ENCODE measurements around the gene DPF1.
A peak's percentile ranks its signal among the peaks of the same experiment; 100 is the strongest.

Gene DPF1

DNA sequence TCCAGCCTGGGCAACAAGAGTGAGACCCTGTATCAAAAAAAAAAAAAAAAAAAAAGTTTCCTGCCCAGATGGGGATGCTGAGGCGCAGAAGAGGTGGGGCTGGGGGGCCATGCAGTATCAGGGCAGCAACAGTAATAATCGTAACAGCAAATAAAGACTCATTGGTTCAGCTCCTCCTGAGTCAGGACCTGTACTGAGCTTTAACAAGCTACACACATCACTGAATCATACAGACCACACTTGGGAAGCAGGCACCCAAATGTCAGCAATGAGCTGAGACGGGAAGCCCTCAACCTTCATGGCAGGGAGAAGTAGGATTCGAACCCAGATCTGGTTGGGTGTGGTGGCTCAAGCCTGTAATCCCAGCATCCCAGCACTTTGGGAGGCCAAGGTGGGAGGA lies 10.6 kb upstream of the DPF1 start:
- H3K4me3 ChIP-seq (ENCODE audit: low read depth, low read length) = no peak overlapping the region
- H3K4me1 ChIP-seq (ENCODE audit: control insufficient read depth, insufficient read depth, low read length) = no peaks in the 10 kb centered on the region
- CTCF ChIA-PET = interaction anchor here (0.6 to 23.5 kb wide), 44 partner anchors 9 to 1157 kb away, joined by 3 to 316 read pairs (median 5); partner anchors contain the start of genes C19orf33, CATSPERG, FAM98C and GGN
- no peaks in the 10 kb centered on the region for H3K9me3 ChIP-seq (ENCODE audit: control insufficient read depth, insufficient read depth, low read depth, low read length)
- H3K27ac ChIP-seq (ENCODE audit: extremely low read depth, low read depth, low read length) = no peak overlapping the region
- no peaks in the 10 kb centered on the region for H3K36me3 ChIP-seq (ENCODE audit: control insufficient read depth in 2 of 2, insufficient read depth in 1 of 2, low read length in 2 of 2)
- TF ChIP-seq ZNF133 (tag by site-specific recombination; IDR thresholded peaks at IDR 0.05) = no peak
- TF ChIP-seq, protein P1, sequence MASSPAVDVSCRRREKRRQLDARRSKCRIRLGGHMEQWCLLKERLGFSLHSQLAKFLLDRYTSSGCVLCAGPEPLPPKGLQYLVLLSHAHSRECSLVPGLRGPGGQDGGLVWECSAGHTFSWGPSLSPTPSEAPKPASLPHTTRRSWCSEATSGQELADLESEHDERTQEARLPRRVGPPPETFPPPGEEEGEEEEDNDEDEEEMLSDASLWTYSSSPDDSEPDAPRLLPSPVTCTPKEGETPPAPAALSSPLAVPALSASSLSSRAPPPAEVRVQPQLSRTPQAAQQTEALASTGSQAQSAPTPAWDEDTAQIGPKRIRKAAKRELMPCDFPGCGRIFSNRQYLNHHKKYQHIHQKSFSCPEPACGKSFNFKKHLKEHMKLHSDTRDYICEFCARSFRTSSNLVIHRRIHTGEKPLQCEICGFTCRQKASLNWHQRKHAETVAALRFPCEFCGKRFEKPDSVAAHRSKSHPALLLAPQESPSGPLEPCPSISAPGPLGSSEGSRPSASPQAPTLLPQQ (tag by site-specific recombination; IDR thresholded peaks at IDR 0.05) = no peak
- TF ChIP-seq GLIS1 (tag by site-specific recombination; IDR thresholded peaks at IDR 0.05) = no peak
- TF ChIP-seq ZNF174 (tag by site-specific recombination; IDR thresholded peaks at IDR 0.05) = no peak
- no peak for TF ChIP-seq FEZF1 (tag by site-specific recombination; IDR thresholded peaks at IDR 0.05)
- TF ChIP-seq ZNF423 (tag by site-specific recombination; IDR thresholded peaks at IDR 0.05) = no peak
- TF ChIP-seq ZNF324 (tag by site-specific recombination; IDR thresholded peaks at IDR 0.05) = no peak
- TF ChIP-seq ZNF664 (tag by site-specific recombination; IDR thresholded peaks at IDR 0.05) = no peak
- TF ChIP-seq, protein P2, sequence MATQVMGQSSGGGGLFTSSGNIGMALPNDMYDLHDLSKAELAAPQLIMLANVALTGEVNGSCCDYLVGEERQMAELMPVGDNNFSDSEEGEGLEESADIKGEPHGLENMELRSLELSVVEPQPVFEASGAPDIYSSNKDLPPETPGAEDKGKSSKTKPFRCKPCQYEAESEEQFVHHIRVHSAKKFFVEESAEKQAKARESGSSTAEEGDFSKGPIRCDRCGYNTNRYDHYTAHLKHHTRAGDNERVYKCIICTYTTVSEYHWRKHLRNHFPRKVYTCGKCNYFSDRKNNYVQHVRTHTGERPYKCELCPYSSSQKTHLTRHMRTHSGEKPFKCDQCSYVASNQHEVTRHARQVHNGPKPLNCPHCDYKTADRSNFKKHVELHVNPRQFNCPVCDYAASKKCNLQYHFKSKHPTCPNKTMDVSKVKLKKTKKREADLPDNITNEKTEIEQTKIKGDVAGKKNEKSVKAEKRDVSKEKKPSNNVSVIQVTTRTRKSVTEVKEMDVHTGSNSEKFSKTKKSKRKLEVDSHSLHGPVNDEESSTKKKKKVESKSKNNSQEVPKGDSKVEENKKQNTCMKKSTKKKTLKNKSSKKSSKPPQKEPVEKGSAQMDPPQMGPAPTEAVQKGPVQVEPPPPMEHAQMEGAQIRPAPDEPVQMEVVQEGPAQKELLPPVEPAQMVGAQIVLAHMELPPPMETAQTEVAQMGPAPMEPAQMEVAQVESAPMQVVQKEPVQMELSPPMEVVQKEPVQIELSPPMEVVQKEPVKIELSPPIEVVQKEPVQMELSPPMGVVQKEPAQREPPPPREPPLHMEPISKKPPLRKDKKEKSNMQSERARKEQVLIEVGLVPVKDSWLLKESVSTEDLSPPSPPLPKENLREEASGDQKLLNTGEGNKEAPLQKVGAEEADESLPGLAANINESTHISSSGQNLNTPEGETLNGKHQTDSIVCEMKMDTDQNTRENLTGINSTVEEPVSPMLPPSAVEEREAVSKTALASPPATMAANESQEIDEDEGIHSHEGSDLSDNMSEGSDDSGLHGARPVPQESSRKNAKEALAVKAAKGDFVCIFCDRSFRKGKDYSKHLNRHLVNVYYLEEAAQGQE (tag by site-specific recombination; IDR thresholded peaks at IDR 0.05) = no peak
- no peak for TF ChIP-seq HOXC10 (CRISPR knock-in tag; IDR thresholded peaks at IDR 0.05)
- no peak for TF ChIP-seq ZNF175 (tag by site-specific recombination; IDR thresholded peaks at IDR 0.05)
- TF ChIP-seq ZNF776 (tag by site-specific recombination; IDR thresholded peaks at IDR 0.05; ENCODE audit: borderline replicate concordance) = no peak
- no peak for TF ChIP-seq ZNF629 (tag by site-specific recombination; IDR thresholded peaks at IDR 0.05)
- TF ChIP-seq, protein P3, sequence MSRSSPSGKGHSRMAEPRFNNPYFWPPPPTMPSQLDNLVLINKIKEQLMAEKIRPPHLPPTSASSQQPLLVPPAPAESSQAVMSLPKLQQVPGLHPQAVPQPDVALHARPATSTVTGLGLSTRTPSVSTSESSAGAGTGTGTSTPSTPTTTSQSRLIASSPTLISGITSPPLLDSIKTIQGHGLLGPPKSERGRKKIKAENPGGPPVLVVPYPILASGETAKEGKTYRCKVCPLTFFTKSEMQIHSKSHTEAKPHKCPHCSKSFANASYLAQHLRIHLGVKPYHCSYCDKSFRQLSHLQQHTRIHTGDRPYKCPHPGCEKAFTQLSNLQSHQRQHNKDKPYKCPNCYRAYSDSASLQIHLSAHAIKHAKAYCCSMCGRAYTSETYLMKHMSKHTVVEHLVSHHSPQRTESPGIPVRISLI (tag by site-specific recombination; IDR thresholded peaks at IDR 0.05) = no peak
- POLR2A ChIA-PET = interaction anchor here (0.7 to 2.3 kb wide), 6 partner anchors 9 to 168 kb away, joined by 3 to 10 read pairs (median 4); partner anchors contain the start of genes CATSPERG and FAM98C

DNA sequence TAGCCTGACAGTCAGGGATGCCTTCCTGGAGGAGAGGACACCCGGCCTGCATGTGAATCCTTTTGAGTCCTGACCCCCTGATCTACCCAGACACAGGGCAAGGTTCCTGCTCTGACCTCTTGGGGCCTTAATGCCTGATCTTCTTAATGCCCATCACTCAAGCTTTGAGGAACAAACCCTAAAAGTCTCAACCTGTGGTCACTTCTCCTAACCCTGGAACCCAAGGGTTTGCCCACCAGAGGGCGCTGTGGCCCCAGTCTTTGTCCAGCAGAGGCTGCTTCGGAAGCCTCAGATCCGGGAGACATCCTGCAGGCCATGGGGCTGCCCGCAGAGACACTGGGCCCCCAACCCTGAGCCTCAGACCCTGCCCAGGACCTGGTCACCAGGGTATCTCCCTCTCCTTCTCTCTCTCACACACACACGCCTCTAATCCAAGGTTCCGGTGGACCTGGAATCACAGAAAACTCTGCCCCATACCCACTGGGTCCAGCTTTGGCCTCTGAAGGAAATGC lies 9.8 kb upstream of the DPF1 start:
- peaks cover 4% of the 10 kb centered on the region; the same call in 1 of the 2 replicates for H3K4me1 ChIP-seq (ENCODE audit: control insufficient read depth, insufficient read depth, low read length)
- no peak overlapping the region for H3K27ac ChIP-seq (ENCODE audit: extremely low read depth, low read depth, low read length)
- ChIA-PET CTCF (interaction anchor here (0.6 to 23.5 kb wide), 46 partner anchors 9 to 688 kb away, joined by 3 to 316 read pairs (median 5); partner anchors contain the start of genes C19orf33, CATSPERG, FAM98C and GGN), POLR2A (interaction anchor here (0.6 to 2.3 kb wide), 4 partner anchors 56 to 102 kb away, joined by 3 to 8 read pairs (median 3); partner anchors contain the start of gene CATSPERG)
- no peak overlapping the region for H3K4me3 ChIP-seq (ENCODE audit: low read depth, low read length)
- H3K9me3 ChIP-seq (ENCODE audit: control insufficient read depth, insufficient read depth, low read depth, low read length) = no peaks in the 10 kb centered on the region
- H3K36me3 ChIP-seq (ENCODE audit: control insufficient read depth in 2 of 2, insufficient read depth in 1 of 2, low read length in 2 of 2) = no peaks in the 10 kb centered on the region
- TF ChIP-seq GLI4 (tag by site-specific recombination; IDR thresholded peaks at IDR 0.05) (no peak), ZNF37A (tag by site-specific recombination; IDR thresholded peaks at IDR 0.05) (no peak), ZFP3 (tag by site-specific recombination; IDR thresholded peaks at IDR 0.05; ENCODE audit: low read depth) (no peak), ZNF48 (tag by site-specific recombination; IDR thresholded peaks at IDR 0.05) (no peak), ZNF521 (tag by site-specific recombination; IDR thresholded peaks at IDR 0.05) (no peak), ZNF335 (tag by site-specific recombination; conservative IDR thresholded peaks at IDR 0.05) (peak; percentile 42; the same call in 1 of the 2 replicates), EGR2 (tag by site-specific recombination; IDR thresholded peaks at IDR 0.05; ENCODE audit: low read depth) (no peak), RBAK (tag by site-specific recombination; IDR thresholded peaks at IDR 0.05) (no peak), ZNF707 (tag by site-specific recombination; IDR thresholded peaks at IDR 0.05) (no peak), ZNF184 (tag by site-specific recombination; IDR thresholded peaks at IDR 0.05) (no peak)
- TF ChIP-seq, protein P4, sequence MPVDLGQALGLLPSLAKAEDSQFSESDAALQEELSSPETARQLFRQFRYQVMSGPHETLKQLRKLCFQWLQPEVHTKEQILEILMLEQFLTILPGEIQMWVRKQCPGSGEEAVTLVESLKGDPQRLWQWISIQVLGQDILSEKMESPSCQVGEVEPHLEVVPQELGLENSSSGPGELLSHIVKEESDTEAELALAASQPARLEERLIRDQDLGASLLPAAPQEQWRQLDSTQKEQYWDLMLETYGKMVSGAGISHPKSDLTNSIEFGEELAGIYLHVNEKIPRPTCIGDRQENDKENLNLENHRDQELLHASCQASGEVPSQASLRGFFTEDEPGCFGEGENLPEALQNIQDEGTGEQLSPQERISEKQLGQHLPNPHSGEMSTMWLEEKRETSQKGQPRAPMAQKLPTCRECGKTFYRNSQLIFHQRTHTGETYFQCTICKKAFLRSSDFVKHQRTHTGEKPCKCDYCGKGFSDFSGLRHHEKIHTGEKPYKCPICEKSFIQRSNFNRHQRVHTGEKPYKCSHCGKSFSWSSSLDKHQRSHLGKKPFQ (tag by site-specific recombination; IDR thresholded peaks at IDR 0.05) = no peak
- TF ChIP-seq, protein P5, sequence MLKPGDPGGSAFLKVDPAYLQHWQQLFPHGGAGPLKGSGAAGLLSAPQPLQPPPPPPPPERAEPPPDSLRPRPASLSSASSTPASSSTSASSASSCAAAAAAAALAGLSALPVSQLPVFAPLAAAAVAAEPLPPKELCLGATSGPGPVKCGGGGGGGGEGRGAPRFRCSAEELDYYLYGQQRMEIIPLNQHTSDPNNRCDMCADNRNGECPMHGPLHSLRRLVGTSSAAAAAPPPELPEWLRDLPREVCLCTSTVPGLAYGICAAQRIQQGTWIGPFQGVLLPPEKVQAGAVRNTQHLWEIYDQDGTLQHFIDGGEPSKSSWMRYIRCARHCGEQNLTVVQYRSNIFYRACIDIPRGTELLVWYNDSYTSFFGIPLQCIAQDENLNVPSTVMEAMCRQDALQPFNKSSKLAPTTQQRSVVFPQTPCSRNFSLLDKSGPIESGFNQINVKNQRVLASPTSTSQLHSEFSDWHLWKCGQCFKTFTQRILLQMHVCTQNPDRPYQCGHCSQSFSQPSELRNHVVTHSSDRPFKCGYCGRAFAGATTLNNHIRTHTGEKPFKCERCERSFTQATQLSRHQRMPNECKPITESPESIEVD (tag by site-specific recombination; IDR thresholded peaks at IDR 0.05) = no peak

Measured in HEK293 (cell line).